OCI-LY7 (cell line): Measurements from ENCODE around the gene SCUBE3. TPM values are rescaled to one million over a fixed set of nuclear protein-coding genes. Genes with fewer than 3 reads are reported as not detected.

Experiments
- BruUV-seq: library from RNA; stranded (reverse); fragments of 400-500 nt; replicated peaks from 2 replicates; lab custom pipeline; 2021; lab: Mats Ljungman, UMichigan
- CTCF ChIA-PET: fragments of 300-600 bp; sonication (Branson Sonifier 250); formaldehyde crosslinking; loops from one replicate; lab custom pipeline; 2022; ENCODE audit warnings: antibody characterized with exemption; ENCODE audit not compliant: unreplicated experiment; lab: Charles Lee
- POLR2A ChIA-PET: fragments of 300-600 bp; sonication (Branson Sonifier 250); formaldehyde crosslinking; loops from one replicate; lab custom pipeline; 2022; ENCODE audit warnings: antibody characterized with exemption; lab: Charles Lee
- DNase-seq: peaks from one replicate; pipeline ENCODE4 v3.0.0-alpha.2; 2015; ENCODE audit warnings: low spot score
- H2AFZ ChIP-seq: fragments of 200-600 bp; sonication (generic), shearing (Covaris generic); 2 replicates; pipeline ENCODE4 v1.6.1; 2014; ENCODE audit warnings: mild to moderate bottlenecking, antibody characterized with exemption, low read length, moderate library complexity
- H3K27ac ChIP-seq: fragments of 200-600 bp; sonication (generic); 2 replicates; pipeline ENCODE4 v1.5.1; 2014; ENCODE audit warnings: mixed run types, low read depth, mild to moderate bottlenecking, moderate library complexity, low read length, inconsistent platforms; ENCODE audit not compliant: poor library complexity, severe bottlenecking
- H3K36me3 ChIP-seq: fragments of 200-600 bp; sonication (generic); 2 replicates; pipeline ENCODE4 v1.6.1; 2014; ENCODE audit warnings: mild to moderate bottlenecking, antibody characterized with exemption, low read length, moderate library complexity, mixed read lengths; ENCODE audit not compliant: insufficient read depth
- H3K4me1 ChIP-seq: fragments of 200-600 bp; sonication (generic); 2 replicates; pipeline ENCODE4 v1.5.1; 2014; ENCODE audit warnings: mild to moderate bottlenecking, low read length; ENCODE audit not compliant: insufficient read depth, poor library complexity, severe bottlenecking
- H3K4me2 ChIP-seq: fragments of 200-600 bp; sonication (generic); 2 replicates; pipeline ENCODE4 v1.6.1; 2014; ENCODE audit warnings: mild to moderate bottlenecking, low read length
- H3K4me3 ChIP-seq: fragments of 200-600 bp; sonication (generic); 2 replicates; pipeline ENCODE4 v1.5.1; 2014; ENCODE audit warnings: mild to moderate bottlenecking, low read depth, low read length; ENCODE audit not compliant: poor library complexity, severe bottlenecking
- H3K79me2 ChIP-seq: fragments of 200-600 bp; sonication (generic); 2 replicates; pipeline ENCODE4 v1.6.1; 2016; ENCODE audit warnings: low read depth, mild to moderate bottlenecking, low read length, moderate library complexity, mixed read lengths; ENCODE audit not compliant: insufficient read depth
- H3K9me2 ChIP-seq: fragments of 200-600 bp; sonication (generic); 2 replicates; pipeline ENCODE4 v1.6.1; 2016; ENCODE audit warnings: mild to moderate bottlenecking, low read length, mixed read lengths; ENCODE audit not compliant: insufficient read depth
- H3K9me3 ChIP-seq: fragments of 200-600 bp; sonication (generic); 2 replicates; pipeline ENCODE4 v1.6.1; 2014; ENCODE audit warnings: mild to moderate bottlenecking, mixed run types, low read length, mixed read lengths
- H4K20me1 ChIP-seq: fragments of 200-600 bp; sonication (generic); 2 replicates; pipeline ENCODE4 v1.6.1; 2014; ENCODE audit warnings: mild to moderate bottlenecking, antibody characterized with exemption, low read length, moderate library complexity, mixed read lengths; ENCODE audit not compliant: insufficient read depth
- CTCF ChIP-seq: fragments of 200-600 bp; sonication (generic); conservative IDR thresholded peaks from 2 replicates; pipeline ENCODE4 v1.5.1; 2014; ENCODE audit warnings: mild to moderate bottlenecking, antibody characterized with exemption, low read length, moderate library complexity, mixed read lengths
- EZH2phosphoT487 ChIP-seq: fragments of 200-600 bp; sonication (generic); IDR thresholded peaks from 2 replicates; pipeline ENCODE4 v1.6.1; 2018; ENCODE audit warnings: low read depth, borderline replicate concordance, mild to moderate bottlenecking, mixed run types, antibody characterized with exemption, low read length, moderate library complexity, mixed read lengths
- intact Hi-C: fragments of 100-400 bp; cut with micrococcal nuclease; formaldehyde crosslinking; loops from one replicate; pipeline ENCODE4 v1.10.0; 2022; ENCODE audit not compliant: unreplicated experiment
- total RNA-seq, 2 experiments: library from RNA; depleted of rRNA in 1 of 2; stranded (reverse); fragments of >200 nt in 1 of 2; shearing (Covaris generic) in 1 of 2; gene quantifications; 2 replicates each; pipeline ENCODE4 v1.2.3, GENCODE V29; 2014 to 2022

Gene SCUBE3
- total RNA-seq, 2 experiments from 2014 or later, result not detected

- intact Hi-C loops, result no loop called here
- Histone ChIP-seq H3K27ac (no peak overlapping the region), H3K4me1 (no peaks in the 10 kb centered on the region), H4K20me1 (no peaks in the 10 kb centered on the region; the same call in 1 of the 2 replicates), H3K36me3 (no peaks in the 10 kb centered on the region), H3K9me3 (no peaks in the 10 kb centered on the region), H3K9me2 (no peaks in the 10 kb centered on the region), H3K4me2 (no peak overlapping the region), H2AFZ (no peak overlapping the region), H3K79me2 (no peaks in the 10 kb centered on the region), H3K4me3 (no peak overlapping the region)
- BruUV-seq, result no TSS peak
- CTCF ChIA-PET, result no interaction called here
- POLR2A ChIA-PET, result interaction anchor here (0.7 to 1.0 kb wide), 2 partner anchors 16 to 289 kb away, joined by 3 read pairs; no protein-coding TSS in a partner anchor
- TF ChIP-seq EZH2phosphoT487 (no peak), CTCF (no peak)
- no peak for DNase-seq
These were observed 2.1 kb downstream of the SCUBE3 start for GRCh38 chr6:35215665-35216411.

GRCh38 chr6:35216412-35216732, 2.6 kb downstream of the SCUBE3 start:
- Histone ChIP-seq H3K4me3 (no peak overlapping the region), H4K20me1 (no peaks in the 10 kb centered on the region; the same call in 1 of the 2 replicates), H3K9me3 (no peaks in the 10 kb centered on the region), H3K79me2 (no peaks in the 10 kb centered on the region), H3K4me1 (no peaks in the 10 kb centered on the region), H3K9me2 (no peaks in the 10 kb centered on the region), H3K36me3 (no peaks in the 10 kb centered on the region), H3K27ac (no peak overlapping the region), H2AFZ (no peak overlapping the region), H3K4me2 (no peak overlapping the region)
- no TSS peak for BruUV-seq
- TF ChIP-seq CTCF (no peak), EZH2phosphoT487 (no peak)
- no peak for DNase-seq
- ChIA-PET CTCF (no interaction called here), POLR2A (interaction anchor here (0.7 to 1.0 kb wide), 2 partner anchors 16 to 289 kb away, joined by 3 read pairs; no protein-coding TSS in a partner anchor)
- intact Hi-C loops, result no loop called here
